Right ventricle myocardium superior (tissue), 1 donor: ENCODE measurements around the gene SSR1. TPM values are rescaled to one million over a fixed set of nuclear protein-coding genes. Genes with fewer than 3 reads are reported as not detected.
A peak's percentile ranks its signal among the peaks of the same experiment; 100 is the strongest.

Experiments
- ATAC-seq: fragments of 200-7000 bp; cut with Tn5 transposase; one replicate; pipeline ENCODE4 v1.9.1; 2020; ENCODE audit warnings: mild to moderate bottlenecking; ENCODE audit not compliant: poor library complexity
- DNase-seq: peaks from one replicate; pipeline ENCODE4 v3.0.0-alpha.2; 2020
- intact Hi-C: fragments of 100-400 bp; cut with DNase I; formaldehyde crosslinking; loops from one replicate; pipeline ENCODE4 v1.11.2; 2022
- total RNA-seq: library from RNA; stranded (reverse); fragmentation: NEBNext Ultra II Directional; extraction: Animal tissue kit (Norgen Biotek cat#: 25700); gene quantifications from one replicate; pipeline ENCODE4 v1.2.1, GENCODE V29; 2021
- donor health status: DM: no; HTN: yes; CAD: no; lungs with severe emphysema.

The SSR1 gene
- total RNA-seq, 1 donor from 2014 or later: 47.5 TPM

- intact Hi-C loops: loop anchor here (10.0 kb wide), 1 partner anchor 131 kb away; the partner anchor contains the start of gene RREB1
- no peak for DNase-seq
- no peak for ATAC-seq
Measured at GRCh38 chr6:7235712-7236305, 77.2 kb downstream of the SSR1 start.

DNA sequence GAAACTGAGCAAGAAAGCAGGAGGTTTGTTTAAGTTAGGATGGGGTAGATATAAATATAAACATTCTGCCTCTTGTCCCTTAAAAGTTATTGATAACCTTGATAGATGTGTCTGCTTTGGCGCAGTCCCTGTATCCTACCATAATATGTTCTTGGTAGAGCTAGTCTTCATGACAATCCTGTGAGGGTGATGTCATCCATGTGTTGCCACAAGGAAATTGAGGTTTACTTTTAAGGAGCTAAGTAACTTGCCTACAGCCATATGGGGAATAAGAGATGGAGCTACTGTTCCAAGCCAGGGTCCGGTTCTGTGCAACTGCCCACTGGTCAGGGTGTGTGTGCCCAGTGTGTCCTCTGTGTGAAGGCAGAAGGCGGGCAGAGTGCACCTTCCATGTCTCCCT is 78.5 kb downstream of the SSR1 start:
- ATAC-seq (no peak), DNase-seq (no peak)
- intact Hi-C loops: loop anchor here (10.0 kb wide), 1 partner anchor 130 kb away; the partner anchor contains the start of gene RREB1

DNA sequence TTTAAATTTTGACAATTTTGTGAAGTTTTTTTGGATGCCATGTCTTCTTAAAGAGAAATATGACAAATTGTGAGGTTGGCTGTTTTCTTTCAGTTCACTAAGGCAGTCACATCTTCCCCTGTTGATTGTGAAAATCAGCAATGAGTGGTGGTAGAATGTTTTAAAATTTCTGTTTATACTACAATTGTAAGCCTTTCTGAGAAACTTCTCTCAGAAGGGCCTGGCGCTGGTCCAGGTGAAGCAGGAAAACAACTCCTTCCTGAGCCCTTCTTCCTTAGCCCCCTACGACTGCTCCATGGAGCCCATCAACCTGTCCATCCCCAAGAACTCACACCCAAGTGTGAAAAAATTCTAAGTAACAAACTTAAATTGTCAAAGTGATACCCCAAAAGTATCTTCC is 80.6 kb downstream of the SSR1 start:
- intact Hi-C loops: loop anchor here (10.0 kb wide), 1 partner anchor 128 kb away; the partner anchor contains the start of gene RREB1
- DNase-seq (no peak), ATAC-seq (no peak)

DNA sequence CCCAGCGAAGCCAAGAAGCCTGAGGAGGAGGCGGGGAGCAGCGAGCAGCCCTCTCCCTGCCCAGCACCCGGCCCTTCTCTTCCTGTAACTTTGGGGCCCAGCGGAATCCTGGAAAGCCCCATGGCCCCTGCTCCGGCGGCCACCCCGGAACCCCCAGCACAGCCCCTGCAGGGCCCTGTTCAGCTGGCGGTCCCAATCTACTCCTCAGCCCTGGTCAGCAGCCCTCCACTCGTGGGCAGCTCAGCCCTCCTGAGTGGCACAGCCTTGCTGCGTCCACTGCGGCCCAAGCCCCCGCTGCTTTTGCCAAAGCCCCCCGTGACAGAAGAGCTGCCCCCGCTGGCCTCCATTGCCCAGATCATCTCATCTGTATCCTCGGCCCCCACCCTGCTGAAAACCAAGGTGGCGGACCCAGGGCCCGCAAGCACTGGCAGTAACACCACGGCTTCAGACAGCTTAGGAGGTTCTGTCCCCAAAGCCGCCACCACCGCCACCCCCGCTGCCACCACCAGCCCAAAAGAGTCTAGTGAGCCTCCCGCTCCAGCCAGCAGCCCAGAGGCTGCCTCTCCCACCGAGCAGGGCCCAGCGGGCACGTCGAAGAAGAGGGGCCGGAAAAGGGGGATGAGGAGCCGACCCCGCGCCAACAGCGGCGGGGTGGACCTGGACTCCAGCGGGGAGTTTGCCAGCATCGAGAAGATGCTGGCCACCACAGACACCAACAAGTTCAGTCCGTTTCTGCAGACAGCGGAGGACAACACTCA is 81.9 kb downstream of the SSR1 start:
- no peak for ATAC-seq
- intact Hi-C loops: loop anchor here (10.0 kb wide), 1 partner anchor 126 kb away; the partner anchor contains the start of gene RREB1
- DNase-seq: no peak

GRCh38 chr6:7230327-7230691 is 82.7 kb downstream of the SSR1 start:
- ATAC-seq (no peak), DNase-seq (no peak)
- intact Hi-C loops: loop anchor here (10.0 kb wide), 1 partner anchor 126 kb away; the partner anchor contains the start of gene RREB1

DNA sequence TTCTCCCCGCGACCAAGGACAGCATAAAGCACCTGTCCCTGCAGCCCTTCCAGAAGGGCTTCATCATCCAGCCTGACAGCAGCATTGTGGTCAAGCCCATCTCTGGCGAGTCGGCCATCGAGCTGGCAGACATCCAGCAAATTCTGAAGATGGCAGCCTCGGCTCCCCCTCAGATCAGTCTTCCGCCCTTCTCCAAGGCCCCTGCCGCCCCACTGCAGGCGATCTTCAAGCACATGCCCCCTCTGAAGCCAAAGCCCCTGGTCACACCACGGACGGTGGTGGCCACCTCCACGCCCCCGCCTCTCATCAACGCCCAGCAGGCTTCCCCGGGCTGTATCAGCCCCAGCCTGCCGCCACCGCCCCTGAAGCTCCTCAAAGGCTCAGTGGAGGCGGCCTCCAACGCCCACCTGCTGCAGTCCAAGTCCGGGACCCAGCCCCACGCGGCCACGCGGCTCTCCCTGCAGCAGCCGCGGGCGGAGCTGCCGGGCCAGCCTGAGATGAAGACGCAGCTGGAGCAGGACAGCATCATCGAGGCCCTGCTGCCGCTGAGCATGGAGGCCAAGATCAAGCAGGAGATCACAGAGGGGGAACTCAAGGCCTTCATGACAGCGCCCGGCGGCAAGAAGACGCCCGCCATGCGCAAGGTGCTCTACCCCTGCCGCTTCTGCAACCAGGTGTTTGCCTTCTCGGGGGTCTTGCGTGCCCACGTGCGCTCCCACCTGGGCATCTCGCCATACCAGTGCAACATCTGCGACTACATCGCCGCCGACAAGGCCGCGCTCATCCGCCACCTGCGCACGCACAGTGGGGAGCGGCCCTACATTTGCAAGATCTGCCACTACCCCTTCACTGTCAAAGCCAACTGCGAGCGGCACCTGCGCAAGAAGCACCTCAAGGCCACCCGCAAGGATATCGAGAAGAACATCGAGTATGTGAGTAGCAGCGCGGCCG is 83.3 kb downstream of the SSR1 start:
- intact Hi-C loops: loop anchor here (10.0 kb wide), 1 partner anchor 125 kb away; the partner anchor contains the start of gene RREB1
- ATAC-seq: no peak
- no peak for DNase-seq

DNA sequence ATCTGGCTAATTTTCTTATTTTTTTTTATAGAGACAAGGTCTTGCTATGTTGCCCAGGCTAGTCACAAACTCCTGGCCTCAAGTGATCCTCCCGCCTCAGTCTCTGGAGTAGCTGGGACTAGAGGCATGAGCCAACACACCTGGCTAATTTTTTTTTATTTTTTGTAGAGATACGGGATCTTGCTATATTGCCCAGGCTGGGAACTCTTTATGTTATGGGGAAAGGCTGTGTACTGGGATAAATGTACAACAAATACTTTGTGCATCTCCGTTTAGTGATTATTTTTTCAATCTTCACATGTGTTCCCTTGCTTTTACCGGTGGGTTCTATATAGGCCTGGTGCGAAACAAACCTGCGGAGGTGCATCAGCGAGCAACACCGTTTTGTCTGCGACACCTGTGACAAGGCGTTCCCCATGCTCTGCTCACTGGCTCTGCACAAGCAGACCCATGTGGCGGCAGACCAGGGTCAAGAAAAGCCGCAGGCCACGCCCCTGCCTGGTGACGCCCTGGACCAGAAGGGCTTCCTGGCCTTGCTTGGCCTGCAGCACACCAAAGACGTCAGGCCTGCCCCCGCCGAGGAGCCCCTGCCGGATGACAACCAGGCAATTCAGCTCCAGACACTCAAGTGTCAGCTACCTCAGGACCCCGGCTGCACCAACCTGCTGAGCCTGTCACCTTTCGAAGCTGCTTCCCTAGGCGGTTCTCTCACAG is 84.2 kb downstream of the SSR1 start:
- intact Hi-C loops: no loop called here
- DNase-seq (no peak), ATAC-seq (no peak)

DNA sequence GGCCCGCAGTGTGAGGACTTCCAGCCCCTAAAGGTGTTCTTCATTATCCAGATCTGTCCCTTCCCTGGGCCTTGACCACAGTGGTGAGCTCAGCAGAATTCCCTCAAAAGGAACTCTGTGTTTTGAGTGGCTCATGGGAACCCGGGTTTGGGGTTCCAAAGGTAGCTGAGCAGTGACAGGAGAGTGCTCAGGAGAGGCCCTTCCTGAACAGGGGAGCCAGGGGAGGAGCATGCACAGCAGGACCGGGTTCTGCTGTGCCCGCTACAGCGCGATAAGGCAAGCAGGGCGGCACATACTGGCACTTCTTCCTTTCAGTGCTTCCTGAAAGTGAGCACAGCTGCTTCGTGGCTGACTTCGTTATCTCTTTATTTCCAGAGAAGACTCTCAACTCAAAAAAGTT is 88.3 kb downstream of the SSR1 start:
- ATAC-seq (peak; percentile 55), DNase-seq (no peak)
- intact Hi-C loops: no loop called here

DNA sequence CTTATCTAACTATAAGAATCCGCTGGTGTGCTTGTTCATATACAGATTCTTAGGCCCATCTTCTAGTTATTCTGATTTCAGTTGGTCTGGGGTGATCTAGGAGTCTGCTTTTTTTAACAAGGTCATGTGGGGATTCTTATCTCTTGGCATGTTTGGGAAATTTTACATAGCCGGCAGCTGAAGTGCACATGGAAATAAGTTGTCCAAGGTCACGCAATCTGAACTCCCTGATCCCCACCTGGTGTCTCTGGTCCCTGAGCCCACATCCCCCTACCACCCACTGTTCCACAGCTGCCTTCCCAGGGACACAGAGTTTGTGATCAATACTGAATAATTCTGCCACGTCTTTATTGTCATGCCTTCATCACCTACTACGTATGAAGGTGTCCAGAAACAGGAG is 90.8 kb downstream of the SSR1 start:
- ATAC-seq (peak; percentile 11), DNase-seq (no peak)
- intact Hi-C loops: no loop called here

DNA sequence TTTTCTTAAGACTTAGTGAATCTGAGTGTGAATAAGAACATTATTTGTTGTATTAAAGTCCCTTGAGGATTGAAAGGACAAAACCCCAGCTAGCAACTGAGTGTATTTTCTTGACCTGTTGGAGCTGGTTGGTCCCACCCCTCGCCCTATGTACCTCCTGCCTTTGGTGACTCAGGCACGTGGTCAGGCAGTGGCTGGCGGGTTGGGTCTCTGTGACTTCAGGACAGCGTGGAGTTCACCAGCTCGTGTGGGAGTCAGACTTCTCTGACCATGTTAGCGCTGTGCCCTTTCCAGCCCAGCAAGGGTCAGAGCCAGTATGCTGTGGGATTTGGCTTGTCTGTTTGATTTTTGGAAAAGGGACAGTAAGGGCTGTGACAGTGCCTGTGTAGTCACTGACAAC is 93.7 kb downstream of the SSR1 start:
- peak; percentile 20 for ATAC-seq
- DNase-seq: peak; percentile 62
- intact Hi-C loops: no loop called here

GRCh38 chr6:7218406-7218988 is 94.5 kb downstream of the SSR1 start:
- DNase-seq: no peak
- intact Hi-C loops: no loop called here
- no peak for ATAC-seq

Other genes with a start within 250 kb of the SSR1 start
- gene RREB1, start 205.2 kb downstream of the SSR1 start, total RNA-seq: 34.2 TPM
- gene CAGE1, start 76.5 kb upstream of the SSR1 start, total RNA-seq: not detected
- 8.4 TPM for gene RIOK1, start 76.6 kb upstream of the SSR1 start, total RNA-seq
- gene DSP, start 228.5 kb upstream of the SSR1 start, total RNA-seq: 350 TPM